Erythroblast (primary cell): ENCODE results near the gene ATP9A.

Experiments used
- GATA1 ChIP-seq: IDR thresholded peaks from 2 replicates; pipeline ENCODE4 v1.6.1; 2011; ENCODE audit warnings: low read depth, mild to moderate bottlenecking, control low read depth, low read length, moderate library complexity
- POLR2A ChIP-seq: IDR thresholded peaks from 2 replicates; pipeline ENCODE4 v1.6.1; 2011; ENCODE audit warnings: mild to moderate bottlenecking, low read length

GRCh38 chr20:51750037-51750769, 18.0 kb downstream of the ATP9A start:
- TF ChIP-seq POLR2A (no peak), GATA1 (no peak)
